T-helper 1 cell treated with Interleukin-12 subunit alpha and Interleukin-12 subunit beta and Interleukin-4 antibody, amounts not matched to agents 30 μg/mL and 1 μg/mL, for 36 hours (primary cell): ENCODE results near the gene SV2B.

Experiments
- H3K27ac Mint-ChIP-seq: one replicate; pipeline ENCODE4 v1.8.0; 2021; ENCODE audit warnings: mild to moderate bottlenecking, mixed read lengths
- H3K27me3 Mint-ChIP-seq: one replicate; pipeline ENCODE4 v1.8.0; 2021; ENCODE audit warnings: low read depth, mixed read lengths
- H3K36me3 Mint-ChIP-seq: one replicate; pipeline ENCODE4 v1.8.0; 2021; ENCODE audit warnings: low read depth, mixed read lengths
- H3K4me1 Mint-ChIP-seq: one replicate; pipeline ENCODE4 v1.8.0; 2021; ENCODE audit warnings: low read depth, mixed read lengths
- H3K4me3 Mint-ChIP-seq: one replicate; pipeline ENCODE4 v1.8.0; 2021; ENCODE audit warnings: mild to moderate bottlenecking, moderate library complexity, mixed read lengths
- H3K9me3 Mint-ChIP-seq: one replicate; pipeline ENCODE4 v1.8.0; 2021; ENCODE audit warnings: mixed read lengths

SV2B gene, protein sequence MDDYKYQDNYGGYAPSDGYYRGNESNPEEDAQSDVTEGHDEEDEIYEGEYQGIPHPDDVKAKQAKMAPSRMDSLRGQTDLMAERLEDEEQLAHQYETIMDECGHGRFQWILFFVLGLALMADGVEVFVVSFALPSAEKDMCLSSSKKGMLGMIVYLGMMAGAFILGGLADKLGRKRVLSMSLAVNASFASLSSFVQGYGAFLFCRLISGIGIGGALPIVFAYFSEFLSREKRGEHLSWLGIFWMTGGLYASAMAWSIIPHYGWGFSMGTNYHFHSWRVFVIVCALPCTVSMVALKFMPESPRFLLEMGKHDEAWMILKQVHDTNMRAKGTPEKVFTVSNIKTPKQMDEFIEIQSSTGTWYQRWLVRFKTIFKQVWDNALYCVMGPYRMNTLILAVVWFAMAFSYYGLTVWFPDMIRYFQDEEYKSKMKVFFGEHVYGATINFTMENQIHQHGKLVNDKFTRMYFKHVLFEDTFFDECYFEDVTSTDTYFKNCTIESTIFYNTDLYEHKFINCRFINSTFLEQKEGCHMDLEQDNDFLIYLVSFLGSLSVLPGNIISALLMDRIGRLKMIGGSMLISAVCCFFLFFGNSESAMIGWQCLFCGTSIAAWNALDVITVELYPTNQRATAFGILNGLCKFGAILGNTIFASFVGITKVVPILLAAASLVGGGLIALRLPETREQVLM

DNA sequence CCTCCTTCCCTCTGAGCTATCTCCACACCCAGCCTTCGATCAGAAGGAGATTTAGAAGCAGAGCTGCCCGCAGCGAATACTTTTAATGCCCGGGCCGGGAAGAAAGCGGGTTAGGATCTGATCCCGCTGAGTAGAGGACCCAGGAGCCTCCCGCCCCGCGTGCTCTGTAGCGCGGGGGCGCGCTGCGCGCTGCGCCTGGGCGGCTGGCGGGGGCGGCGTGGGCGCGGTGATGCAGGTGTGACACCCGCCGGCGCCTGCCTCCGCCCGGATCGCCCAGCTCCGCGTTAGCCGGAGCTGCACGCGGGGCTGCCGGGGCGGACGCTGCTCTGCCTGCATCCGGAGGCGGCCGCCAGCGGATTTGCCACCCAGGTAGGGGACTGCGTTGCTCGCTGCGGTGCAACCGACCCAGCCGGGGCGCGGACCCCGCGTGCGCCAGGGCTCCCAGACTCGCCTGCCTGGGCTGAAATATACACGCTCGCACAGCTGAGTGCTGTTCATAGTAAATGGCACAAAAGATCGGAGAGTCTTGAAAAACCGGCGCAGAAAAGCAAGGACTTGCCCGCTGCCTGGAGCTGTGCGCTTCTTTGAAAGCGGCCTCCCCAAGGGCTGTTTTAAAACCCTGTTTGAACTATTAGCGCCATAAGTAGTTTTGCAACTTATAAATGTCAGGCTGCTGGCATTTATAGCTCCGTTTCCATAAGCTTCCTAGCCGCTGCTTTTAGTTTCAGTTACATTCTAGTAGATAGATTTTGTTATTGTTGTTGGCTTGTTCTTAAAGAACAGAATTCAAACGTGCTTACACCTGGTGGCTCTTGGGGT lies at the start of gene SV2B:
Gene SV2B, plus strand, starts transcription at position 263 of the 819 bp plus-strand sequence. CDS start 126,007 bp downstream, outside the sequence.
- no peak within 1 kb of the TSS for H3K27ac Mint-ChIP-seq
- peaks cover 91% of the 10 kb centered on the region for H3K27me3 Mint-ChIP-seq

GRCh38 chr15:91051248-91051647 lies 48.8 kb upstream of the SV2B start:
- peaks cover 23% of the 10 kb centered on the region for H3K4me1 Mint-ChIP-seq
- H3K27ac Mint-ChIP-seq: no peak overlapping the region
- H3K36me3 Mint-ChIP-seq: no peaks in the 10 kb centered on the region
- H3K4me3 Mint-ChIP-seq: no peak overlapping the region
- peaks cover 57% of the 10 kb centered on the region for H3K27me3 Mint-ChIP-seq
- H3K9me3 Mint-ChIP-seq: peaks cover 3% of the 10 kb centered on the region

More for the DNA sequence above, at the start of gene SV2B:
- Mint-ChIP-seq H3K36me3 (peaks cover 4% of the 10 kb centered on the region), H3K4me1 (peaks cover 9% of the 10 kb centered on the region), H3K4me3 (peak within 1 kb of the TSS; percentile 88), H3K9me3 (no peaks in the 10 kb centered on the region)

GRCh38 chr15:91054816-91055215 lies 45.2 kb upstream of the SV2B start:
- no peak overlapping the region for H3K4me3 Mint-ChIP-seq
- peaks cover 72% of the 10 kb centered on the region for H3K27me3 Mint-ChIP-seq
- no peaks in the 10 kb centered on the region for H3K36me3 Mint-ChIP-seq
- H3K27ac Mint-ChIP-seq: no peak overlapping the region
- no peaks in the 10 kb centered on the region for H3K9me3 Mint-ChIP-seq
- peaks cover 3% of the 10 kb centered on the region for H3K4me1 Mint-ChIP-seq

DNA sequence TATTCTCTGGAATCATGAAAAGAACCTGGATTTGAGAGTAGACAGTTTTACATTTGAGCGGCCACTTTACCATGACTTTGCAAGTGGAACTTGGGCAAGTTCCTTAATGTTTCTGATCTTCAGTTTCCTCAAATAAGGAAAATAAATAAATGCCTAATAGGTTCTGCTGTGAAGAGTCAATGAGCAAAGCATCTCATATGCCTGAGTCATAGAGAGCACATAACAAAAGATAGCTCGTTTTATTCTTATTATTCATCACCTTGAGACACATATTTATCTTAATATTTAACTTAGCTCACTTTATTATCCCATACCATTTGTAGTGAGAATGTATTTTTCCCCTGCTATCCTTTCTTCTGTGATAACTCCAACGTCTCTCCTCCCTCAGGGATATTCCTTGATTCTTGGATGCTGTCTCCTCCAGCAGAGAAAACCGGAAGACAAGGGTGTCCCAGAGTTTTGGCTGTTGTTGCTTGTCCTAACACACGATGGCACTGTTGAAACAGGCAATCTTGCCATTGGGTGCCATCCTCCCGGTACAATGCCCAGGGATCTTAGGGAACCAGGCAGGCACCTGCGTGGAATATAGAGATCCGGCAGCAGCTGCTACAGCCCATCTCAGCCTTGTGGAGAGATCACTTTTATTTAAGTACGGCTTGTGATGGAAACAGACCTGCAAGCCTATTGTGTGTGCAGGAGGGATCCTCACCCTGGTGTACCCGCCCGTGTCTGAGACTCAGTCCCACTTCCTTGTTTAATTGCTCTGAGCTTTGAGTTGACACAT lies 44.3 kb upstream of the SV2B start:
- Mint-ChIP-seq H3K27me3 (peaks cover 77% of the 10 kb centered on the region), H3K27ac (no peak overlapping the region), H3K4me1 (peaks cover 3% of the 10 kb centered on the region), H3K9me3 (no peaks in the 10 kb centered on the region), H3K4me3 (no peak overlapping the region), H3K36me3 (no peaks in the 10 kb centered on the region)

DNA sequence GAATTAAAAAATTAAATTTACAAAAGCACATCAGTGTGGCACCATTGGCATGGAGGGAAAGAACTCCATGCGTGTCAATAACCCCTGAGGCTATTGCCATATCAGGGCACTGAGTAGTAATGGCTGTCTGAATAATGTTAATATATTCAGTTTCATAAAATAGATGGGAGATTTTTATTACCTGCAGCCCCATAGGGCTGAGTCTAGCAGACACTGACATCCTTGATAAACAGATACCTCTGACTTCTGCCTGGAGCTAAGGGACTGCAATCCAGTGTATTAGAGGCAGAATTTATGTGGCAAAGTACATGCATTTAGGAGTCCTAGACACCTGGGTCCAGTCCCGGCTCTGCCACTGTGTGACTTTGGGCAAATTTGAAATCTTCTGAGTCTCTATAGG lies 38.8 kb upstream of the SV2B start:
- H3K27me3 Mint-ChIP-seq: peaks cover 43% of the 10 kb centered on the region
- no peaks in the 10 kb centered on the region for H3K4me1 Mint-ChIP-seq

DNA sequence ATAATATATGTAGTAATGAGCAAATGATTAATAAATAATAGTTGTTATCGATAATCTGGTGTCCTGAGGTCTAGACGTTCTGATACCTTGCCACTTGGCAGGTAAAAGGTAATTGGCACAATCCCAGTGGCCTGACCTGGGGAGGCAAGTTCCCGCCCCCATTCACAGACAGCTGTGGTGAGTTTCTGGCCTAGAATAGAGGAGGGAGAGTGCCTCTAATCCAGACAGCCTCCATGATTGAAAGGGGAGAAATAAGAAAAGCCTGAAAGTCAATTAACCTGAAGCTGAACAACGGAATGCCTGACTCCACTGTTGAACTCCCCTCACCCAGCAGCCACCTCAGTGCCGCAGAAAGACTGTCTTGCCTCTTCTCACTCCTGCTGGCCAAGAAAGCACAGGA lies 38.1 kb upstream of the SV2B start:
- no peaks in the 10 kb centered on the region for H3K36me3 Mint-ChIP-seq
- peaks cover 41% of the 10 kb centered on the region for H3K27me3 Mint-ChIP-seq
- no peak overlapping the region for H3K27ac Mint-ChIP-seq
- H3K4me3 Mint-ChIP-seq: no peak overlapping the region
- peaks cover 9% of the 10 kb centered on the region for H3K9me3 Mint-ChIP-seq
- no peaks in the 10 kb centered on the region for H3K4me1 Mint-ChIP-seq

More for the DNA sequence above, 38.8 kb upstream of the SV2B start:
- Mint-ChIP-seq H3K4me3 (no peak overlapping the region), H3K9me3 (peaks cover 9% of the 10 kb centered on the region), H3K27ac (no peak overlapping the region), H3K36me3 (no peaks in the 10 kb centered on the region)

DNA sequence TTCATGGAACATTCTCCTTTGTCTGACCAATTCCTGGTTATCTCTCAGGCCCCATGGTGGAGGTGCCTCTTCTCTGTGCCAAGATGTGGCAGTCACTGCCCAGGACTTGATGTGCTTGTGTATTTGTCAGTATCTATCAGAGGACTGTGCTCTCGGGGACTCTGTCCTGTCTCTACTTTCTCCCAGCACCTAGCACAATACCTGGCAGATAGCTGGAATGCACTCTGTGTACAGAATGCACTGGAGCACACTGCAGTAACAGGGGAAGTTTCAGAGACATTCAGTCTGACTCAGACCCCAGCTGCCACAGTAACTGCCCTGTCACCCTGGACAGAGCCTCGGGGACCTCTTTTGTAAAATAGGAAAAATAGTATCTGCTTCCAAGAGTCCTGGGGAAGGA lies 34.6 kb upstream of the SV2B start:
- Mint-ChIP-seq H3K27me3 (peaks cover 20% of the 10 kb centered on the region), H3K4me1 (no peaks in the 10 kb centered on the region), H3K9me3 (peaks cover 9% of the 10 kb centered on the region), H3K4me3 (no peak overlapping the region), H3K27ac (no peak overlapping the region), H3K36me3 (no peaks in the 10 kb centered on the region)

- Mint-ChIP-seq H3K27me3 (peaks cover 23% of the 10 kb centered on the region), H3K4me1 (no peaks in the 10 kb centered on the region), H3K9me3 (peaks cover 9% of the 10 kb centered on the region), H3K27ac (no peak overlapping the region), H3K4me3 (no peak overlapping the region), H3K36me3 (no peaks in the 10 kb centered on the region)
Measured at GRCh38 chr15:91067036-91067435, 33.0 kb upstream of the SV2B start.

DNA sequence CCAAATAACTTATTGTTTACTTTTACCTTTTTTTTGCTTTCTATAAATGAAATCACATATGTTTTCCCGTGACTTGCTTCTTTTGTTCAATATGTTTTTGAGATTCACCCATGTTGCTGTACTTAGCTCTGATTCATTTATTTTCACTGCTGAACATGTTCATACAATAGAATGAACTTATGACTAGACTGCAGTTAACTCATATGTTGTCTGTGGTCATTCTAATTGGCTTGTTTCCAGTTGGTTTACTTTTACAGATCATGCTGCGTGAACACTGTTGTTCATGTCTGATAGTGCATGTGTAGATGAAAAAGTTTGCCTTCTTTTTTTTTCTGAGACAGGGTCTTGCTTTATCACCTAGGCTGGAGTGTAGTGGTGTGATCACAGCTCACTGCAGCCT lies 31.6 kb upstream of the SV2B start:
- H3K36me3 Mint-ChIP-seq: no peaks in the 10 kb centered on the region
- peaks cover 9% of the 10 kb centered on the region for H3K9me3 Mint-ChIP-seq
- peaks cover 32% of the 10 kb centered on the region for H3K27me3 Mint-ChIP-seq
- no peaks in the 10 kb centered on the region for H3K4me1 Mint-ChIP-seq
- no peak overlapping the region for H3K27ac Mint-ChIP-seq
- H3K4me3 Mint-ChIP-seq: no peak overlapping the region

- Mint-ChIP-seq H3K4me1 (no peaks in the 10 kb centered on the region), H3K4me3 (no peak overlapping the region), H3K36me3 (no peaks in the 10 kb centered on the region), H3K27me3 (peaks cover 32% of the 10 kb centered on the region), H3K9me3 (peaks cover 9% of the 10 kb centered on the region), H3K27ac (no peak overlapping the region)
Measured at GRCh38 chr15:91068966-91069365, 31.1 kb upstream of the SV2B start.

DNA sequence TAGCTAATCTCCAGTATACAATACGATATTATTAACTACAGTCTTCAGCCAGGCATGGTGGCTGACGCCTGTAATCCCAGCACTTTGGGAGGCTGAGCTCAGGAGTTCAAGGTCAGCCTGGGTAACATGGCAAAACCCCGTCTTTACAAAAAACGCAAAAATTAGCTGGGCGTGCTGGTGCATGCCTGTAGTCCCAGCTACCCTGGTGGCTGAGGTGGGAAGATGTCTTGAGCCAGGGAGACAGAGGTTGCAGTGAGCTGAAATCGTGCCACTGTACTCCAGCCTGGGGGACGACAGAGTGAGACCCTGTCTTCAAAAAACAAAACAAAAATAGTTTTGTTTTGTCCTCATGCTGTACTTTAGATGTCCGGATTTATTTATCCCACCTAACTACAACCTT lies 29.2 kb upstream of the SV2B start:
- no peaks in the 10 kb centered on the region for H3K36me3 Mint-ChIP-seq
- H3K27ac Mint-ChIP-seq: no peak overlapping the region
- H3K4me3 Mint-ChIP-seq: no peak overlapping the region
- no peaks in the 10 kb centered on the region for H3K4me1 Mint-ChIP-seq
- peaks cover 33% of the 10 kb centered on the region for H3K27me3 Mint-ChIP-seq
- H3K9me3 Mint-ChIP-seq: no peaks in the 10 kb centered on the region

- no peaks in the 10 kb centered on the region for H3K36me3 Mint-ChIP-seq
- no peak overlapping the region for H3K27ac Mint-ChIP-seq
- H3K4me1 Mint-ChIP-seq: no peaks in the 10 kb centered on the region
- peaks cover 28% of the 10 kb centered on the region for H3K27me3 Mint-ChIP-seq
- H3K9me3 Mint-ChIP-seq: no peaks in the 10 kb centered on the region
- no peak overlapping the region for H3K4me3 Mint-ChIP-seq
Measured at GRCh38 chr15:91072161-91072560, 27.9 kb upstream of the SV2B start.

DNA sequence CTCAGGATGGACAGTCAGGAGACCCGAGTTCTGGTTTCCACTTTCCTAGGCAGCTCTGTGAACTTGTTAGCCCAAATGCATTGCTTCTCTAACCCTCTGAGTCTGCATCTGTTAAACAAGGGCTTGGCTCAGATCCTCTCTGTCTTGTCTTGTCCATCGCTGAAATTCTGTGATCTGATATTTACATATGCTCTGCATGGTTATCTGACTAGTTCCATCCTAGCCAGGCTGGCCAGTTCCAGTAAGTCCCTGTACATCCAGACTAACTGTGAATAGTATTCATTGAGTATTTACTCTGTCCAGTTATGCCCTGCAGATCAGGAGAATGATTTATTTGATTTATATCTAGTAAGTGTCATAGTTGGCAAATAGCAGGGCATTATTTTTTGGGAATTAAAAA lies 27.0 kb upstream of the SV2B start:
- Mint-ChIP-seq H3K9me3 (no peaks in the 10 kb centered on the region), H3K4me1 (no peaks in the 10 kb centered on the region), H3K4me3 (no peak overlapping the region), H3K36me3 (no peaks in the 10 kb centered on the region), H3K27me3 (peaks cover 28% of the 10 kb centered on the region), H3K27ac (no peak overlapping the region)

DNA sequence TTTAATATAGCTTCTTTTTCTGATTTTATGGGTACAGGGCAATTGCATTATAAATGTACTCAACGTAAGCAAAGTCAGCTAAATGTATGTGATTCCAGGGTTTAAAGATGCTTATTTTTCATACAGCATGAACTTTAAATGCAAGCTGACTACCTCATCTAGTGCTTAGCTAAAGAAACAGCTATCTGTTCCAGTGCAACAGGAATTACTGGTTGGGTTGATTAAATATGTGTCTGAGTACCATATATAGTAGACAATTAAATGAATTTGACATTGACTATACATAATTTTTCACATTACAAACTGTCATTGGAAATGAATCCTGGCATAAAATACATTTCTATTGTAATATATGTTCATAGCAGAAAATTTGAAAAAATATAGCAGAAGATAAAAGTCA lies 26.3 kb upstream of the SV2B start:
- Mint-ChIP-seq H3K27me3 (peaks cover 32% of the 10 kb centered on the region), H3K9me3 (no peaks in the 10 kb centered on the region), H3K4me1 (no peaks in the 10 kb centered on the region), H3K27ac (no peak overlapping the region), H3K4me3 (no peak overlapping the region), H3K36me3 (no peaks in the 10 kb centered on the region)
